Measurements from ENCODE around the gene NT5M. TPM values are rescaled to one million over a fixed set of nuclear protein-coding genes. Genes with fewer than 3 reads are reported as not detected.

NT5M gene
- total RNA-seq, 6 experiments from 2014 or later, result 0.51 to 3.0 (median 0.87) TPM

DNA sequence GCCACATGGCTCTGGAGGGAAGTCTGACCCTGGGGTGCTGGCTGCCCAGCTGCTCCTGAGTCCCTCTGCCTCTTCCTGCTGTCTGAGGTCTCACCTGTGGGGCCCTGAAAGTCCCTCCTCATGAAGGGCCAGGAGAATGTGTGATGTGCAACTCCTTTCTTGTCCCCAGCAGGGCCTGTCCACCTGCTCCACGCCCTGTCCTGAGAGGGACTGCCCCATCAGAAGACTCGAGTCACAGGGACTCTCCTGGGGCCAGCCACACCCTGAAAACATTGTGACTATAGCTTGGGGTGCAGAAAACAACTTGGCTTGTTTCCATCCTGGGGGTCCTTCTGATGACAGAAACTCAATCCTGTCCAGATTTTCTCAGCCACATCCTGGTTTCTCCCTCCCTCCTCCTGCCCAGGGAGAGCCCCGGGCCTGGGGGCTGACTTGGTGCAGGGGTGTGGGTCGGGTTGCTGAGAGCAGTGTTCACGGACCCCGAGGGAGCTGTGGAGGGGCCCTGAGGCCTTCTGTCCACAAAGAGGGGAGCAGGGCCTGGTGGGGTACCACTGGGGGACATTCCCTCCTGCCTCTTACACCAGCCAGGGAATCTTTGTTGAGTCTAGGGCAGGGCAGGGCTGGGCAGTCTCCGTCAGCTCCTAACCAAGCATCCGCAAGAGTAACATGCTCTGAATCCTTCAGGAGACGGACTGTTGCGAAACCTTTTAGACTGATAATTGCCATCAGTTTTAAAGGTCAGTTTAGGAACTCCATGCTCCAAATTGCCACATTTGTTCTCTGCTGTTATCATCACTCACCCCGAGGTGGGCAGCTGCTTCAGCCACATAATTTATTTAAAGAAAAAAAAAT is 45.9 kb downstream of the NT5M start:
- Histone ChIP-seq H3K27me3 (no peaks in the 10 kb centered on the region), H3K4me1 (peaks cover 0 to 5% (median 0%) of the 10 kb centered on the region in 4 donors), H3K27ac (no peak overlapping the region), H3K36me3 (no peaks in the 10 kb centered on the region), H3K4me3 (no peak overlapping the region), H3K9me3 (no peaks in the 10 kb centered on the region)
- peak in 3 of 4 donors; percentile 29 to 62 (median 46) for ATAC-seq
- 28% methylated on average over 6 of the region's 11 CpGs for WGBS (ENCODE audit: insufficient coverage, low coverage, low lambda C conversion rate, missing lambda C conversion rate)
- no peak for TF ChIP-seq POLR2A (IDR thresholded peaks at IDR 0.05)
- TF ChIP-seq, protein P1, sequence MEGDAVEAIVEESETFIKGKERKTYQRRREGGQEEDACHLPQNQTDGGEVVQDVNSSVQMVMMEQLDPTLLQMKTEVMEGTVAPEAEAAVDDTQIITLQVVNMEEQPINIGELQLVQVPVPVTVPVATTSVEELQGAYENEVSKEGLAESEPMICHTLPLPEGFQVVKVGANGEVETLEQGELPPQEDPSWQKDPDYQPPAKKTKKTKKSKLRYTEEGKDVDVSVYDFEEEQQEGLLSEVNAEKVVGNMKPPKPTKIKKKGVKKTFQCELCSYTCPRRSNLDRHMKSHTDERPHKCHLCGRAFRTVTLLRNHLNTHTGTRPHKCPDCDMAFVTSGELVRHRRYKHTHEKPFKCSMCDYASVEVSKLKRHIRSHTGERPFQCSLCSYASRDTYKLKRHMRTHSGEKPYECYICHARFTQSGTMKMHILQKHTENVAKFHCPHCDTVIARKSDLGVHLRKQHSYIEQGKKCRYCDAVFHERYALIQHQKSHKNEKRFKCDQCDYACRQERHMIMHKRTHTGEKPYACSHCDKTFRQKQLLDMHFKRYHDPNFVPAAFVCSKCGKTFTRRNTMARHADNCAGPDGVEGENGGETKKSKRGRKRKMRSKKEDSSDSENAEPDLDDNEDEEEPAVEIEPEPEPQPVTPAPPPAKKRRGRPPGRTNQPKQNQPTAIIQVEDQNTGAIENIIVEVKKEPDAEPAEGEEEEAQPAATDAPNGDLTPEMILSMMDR (IDR thresholded peaks at IDR 0.05), result no peak
- peak in 2 of 3 donors; percentile 24 to 39 for DNase-seq
- intact Hi-C loops (cut with DNase I), result no loop called here

- 52% methylated on average over 7 of the region's 14 CpGs for WGBS (ENCODE audit: insufficient coverage, low coverage, low lambda C conversion rate, missing lambda C conversion rate)
- intact Hi-C loops (cut with DNase I), result loop anchor here in 1 of 2 donors (5.0 kb wide), 1 partner anchor 293 kb away; no protein-coding TSS in a partner anchor
- no peak overlapping the region for H3K27ac ChIP-seq
- H3K4me1 ChIP-seq, result peaks cover 0 to 5% (median 0%) of the 10 kb centered on the region in 4 donors
- no peaks in the 10 kb centered on the region for H3K9me3 ChIP-seq
- no peaks in the 10 kb centered on the region for H3K27me3 ChIP-seq
- TF ChIP-seq POLR2A (IDR thresholded peaks at IDR 0.05), result no peak
- TF ChIP-seq, protein P1 (IDR thresholded peaks at IDR 0.05), result no peak
- H3K36me3 ChIP-seq, result no peaks in the 10 kb centered on the region
- no peak for ATAC-seq
- DNase-seq, result peak in 1 of 3 donors; percentile 23
- H3K4me3 ChIP-seq, result no peak overlapping the region
These were observed 46.5 kb downstream of the NT5M start for GRCh38 chr17:17349724-17350106.

GRCh38 chr17:17350491-17351355 is 47.5 kb downstream of the NT5M start:
- peak in 1 of 3 donors; percentile 26 for DNase-seq
- WGBS (ENCODE audit: insufficient coverage, low coverage, low lambda C conversion rate, missing lambda C conversion rate), result 100% methylated on average over 1 of the region's 19 CpGs

DNA sequence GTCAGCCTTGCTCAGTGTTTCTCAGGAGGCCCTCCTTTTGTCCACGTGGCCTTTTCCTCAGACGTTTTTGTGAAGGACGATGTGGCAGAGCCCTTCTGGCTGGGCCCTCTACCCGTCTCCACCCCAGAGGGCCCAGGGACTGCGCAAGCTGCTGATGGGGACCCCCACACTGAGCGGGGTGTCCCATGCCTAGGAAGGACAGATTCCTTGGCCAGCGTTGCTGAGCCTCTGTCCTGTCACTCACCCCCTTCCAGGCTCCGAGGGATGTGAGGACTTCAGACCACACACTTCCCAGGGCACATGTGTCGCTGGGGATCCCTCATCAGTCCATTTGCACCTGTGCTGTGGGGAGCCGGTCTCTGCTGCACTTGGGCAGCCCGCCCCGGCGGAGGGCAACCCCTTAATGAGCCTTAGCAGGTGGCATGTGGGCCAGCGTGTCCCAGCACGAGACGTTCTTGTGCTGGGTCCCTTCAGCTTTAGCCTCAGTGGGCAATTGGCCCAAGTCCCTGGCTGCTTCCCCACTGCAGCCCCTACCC is 48.3 kb downstream of the NT5M start:
- H3K27ac ChIP-seq, result no peak overlapping the region
- DNase-seq (no peak), ATAC-seq (no peak)
- intact Hi-C loops (cut with DNase I), result loop anchor here in 1 of 2 donors (5.0 kb wide), 1 partner anchor 291 kb away; no protein-coding TSS in a partner anchor
- no peak overlapping the region for H3K4me3 ChIP-seq
- no peaks in the 10 kb centered on the region for H3K9me3 ChIP-seq
- no peak for TF ChIP-seq POLR2A (IDR thresholded peaks at IDR 0.05)
- TF ChIP-seq, protein P1 (IDR thresholded peaks at IDR 0.05), result no peak
- 40% methylated on average over 1 of the region's 16 CpGs for WGBS (ENCODE audit: insufficient coverage, low coverage, low lambda C conversion rate, missing lambda C conversion rate)
- H3K27me3 ChIP-seq, result no peaks in the 10 kb centered on the region
- no peaks in the 10 kb centered on the region for H3K36me3 ChIP-seq
- H3K4me1 ChIP-seq, result peaks cover 0 to 5% (median 2%) of the 10 kb centered on the region in 4 donors

More at GRCh38 chr17:17350491-17351355, 47.5 kb downstream of the NT5M start:
- TF ChIP-seq, protein P1 (IDR thresholded peaks at IDR 0.05), result no peak
- no peak for TF ChIP-seq POLR2A (IDR thresholded peaks at IDR 0.05)
- Histone ChIP-seq H3K9me3 (no peaks in the 10 kb centered on the region), H3K36me3 (no peaks in the 10 kb centered on the region), H3K4me3 (no peak overlapping the region), H3K27me3 (no peaks in the 10 kb centered on the region), H3K4me1 (peaks cover 0 to 5% (median 2%) of the 10 kb centered on the region in 4 donors), H3K27ac (no peak overlapping the region)
- intact Hi-C loops (cut with DNase I), result loop anchor here in 1 of 2 donors (5.0 kb wide), 1 partner anchor 292 kb away; no protein-coding TSS in a partner anchor
- ATAC-seq, result no peak
